Hematopoietic multipotent progenitor cell treated with erythropoietin and hydrocortisone succinate and interleukin-3 and kit ligand, for 17 days (in vitro differentiated cells): ENCODE results near the gene CD27.
"Not testable (repeated sequence)": the region's sequence is repeated elsewhere in the genome, so short reads cannot be mapped to it uniquely, and the experiment has no call there.

Experiments used
- DNase-seq: peaks from one replicate; pipeline ENCODE4 v3.0.0-alpha.2; 2015; ENCODE audit warnings: low spot score

Gene CD27

GRCh38 chr12:6444704-6445688 lies at the start of gene CD27:
Gene CD27, plus strand, starts transcription at chr12:6444955. Its CDS starts 141 bp downstream, at chr12:6445096.
- no peak for DNase-seq

- no peak for DNase-seq
Measured at GRCh38 chr12:6396031-6396430, 48.7 kb upstream of the CD27 start.

- DNase-seq = no peak
Measured at GRCh38 chr12:6399884-6400644, 44.7 kb upstream of the CD27 start.

GRCh38 chr12:6404390-6404789 lies 40.4 kb upstream of the CD27 start:
- DNase-seq = no peak

- no peak for DNase-seq
Measured at GRCh38 chr12:6405963-6406362, 38.8 kb upstream of the CD27 start.

- no peak for DNase-seq
Measured at GRCh38 chr12:6407236-6407954, 37.4 kb upstream of the CD27 start.

GRCh38 chr12:6416596-6416995 lies 28.2 kb upstream of the CD27 start:
- no peak for DNase-seq

GRCh38 chr12:6418796-6419195 lies 26.0 kb upstream of the CD27 start:
- DNase-seq = no peak

GRCh38 chr12:6420364-6420763 lies 24.4 kb upstream of the CD27 start:
- DNase-seq = no peak

GRCh38 chr12:6423267-6424007 lies 21.3 kb upstream of the CD27 start:
- peak; percentile 96 for DNase-seq

- no peak for DNase-seq
Measured at GRCh38 chr12:6424008-6424347, 20.8 kb upstream of the CD27 start.

- no peak for DNase-seq
Measured at GRCh38 chr12:6424866-6425265, 19.9 kb upstream of the CD27 start.

GRCh38 chr12:6425590-6426531 lies 18.9 kb upstream of the CD27 start:
- DNase-seq = no peak

- DNase-seq = no peak
Measured at GRCh38 chr12:6426882-6427671, 17.7 kb upstream of the CD27 start.

GRCh38 chr12:6427796-6428195 lies 17.0 kb upstream of the CD27 start:
- DNase-seq = not testable (repeated sequence)

GRCh38 chr12:6428326-6428725 lies 16.4 kb upstream of the CD27 start:
- DNase-seq = no peak

GRCh38 chr12:6430124-6430989 lies 14.4 kb upstream of the CD27 start:
- DNase-seq = peak; percentile 98

GRCh38 chr12:6432991-6433390 lies 11.8 kb upstream of the CD27 start:
- no peak for DNase-seq
